H1 (cell line): ENCODE data around the gene ABCB7.

Experiments used
- GTF2F1 ChIP-seq: IDR thresholded peaks from 2 replicates; pipeline ENCODE4 v1.6.1; 2012; ENCODE audit warnings: low read depth, low read length, improper control_type of control experiment, borderline replicate concordance
- TEAD4 ChIP-seq: IDR thresholded peaks from 2 replicates; pipeline ENCODE4 v1.6.1; 2012; ENCODE audit warnings: low read depth, low read length, inconsistent platforms, mixed read lengths

GRCh38 chrX:75084757-75085156 lies 71.3 kb downstream of the ABCB7 start:
- TF ChIP-seq TEAD4 (no peak), GTF2F1 (no peak)
